SHP77 (cell line): ENCODE data around the gene LRRC56.
A peak's percentile ranks its signal among the peaks of the same experiment; 100 is the strongest.

Source experiments
- DNase-seq, 2 experiments: peaks; one replicate each; lab custom pipeline; 2025; lab: John Stamatoyannopoulos, UW

LRRC56 gene

GRCh38 chr11:540583-541432 is 3.5 kb downstream of the LRRC56 start:
- DNase-seq = no peak

- no peak for DNase-seq
Observed at GRCh38 chr11:541433-541885, 4.1 kb downstream of the LRRC56 start.

- DNase-seq = no peak
Observed at GRCh38 chr11:544817-545166, 7.5 kb downstream of the LRRC56 start.

DNA sequence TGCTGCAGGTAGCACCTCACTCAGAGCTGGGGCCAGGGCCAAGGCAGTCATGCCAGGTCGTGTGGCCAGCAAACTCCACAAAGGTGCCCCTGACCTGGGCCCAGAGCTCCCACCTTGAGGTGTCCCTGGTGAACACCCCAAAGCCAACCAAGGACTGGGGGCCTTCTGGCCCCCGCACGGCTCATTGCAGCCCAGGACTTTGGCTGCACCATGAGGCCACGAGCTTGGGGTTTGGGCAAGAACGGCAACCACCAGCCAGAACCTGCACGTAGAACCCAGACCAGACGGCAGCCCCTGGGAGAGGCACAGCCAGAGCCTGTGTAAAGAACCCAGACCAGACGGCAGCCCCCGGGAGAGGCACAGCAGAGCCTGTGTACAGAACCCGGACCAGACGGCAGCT is 7.8 kb downstream of the LRRC56 start:
- DNase-seq = no peak

DNA sequence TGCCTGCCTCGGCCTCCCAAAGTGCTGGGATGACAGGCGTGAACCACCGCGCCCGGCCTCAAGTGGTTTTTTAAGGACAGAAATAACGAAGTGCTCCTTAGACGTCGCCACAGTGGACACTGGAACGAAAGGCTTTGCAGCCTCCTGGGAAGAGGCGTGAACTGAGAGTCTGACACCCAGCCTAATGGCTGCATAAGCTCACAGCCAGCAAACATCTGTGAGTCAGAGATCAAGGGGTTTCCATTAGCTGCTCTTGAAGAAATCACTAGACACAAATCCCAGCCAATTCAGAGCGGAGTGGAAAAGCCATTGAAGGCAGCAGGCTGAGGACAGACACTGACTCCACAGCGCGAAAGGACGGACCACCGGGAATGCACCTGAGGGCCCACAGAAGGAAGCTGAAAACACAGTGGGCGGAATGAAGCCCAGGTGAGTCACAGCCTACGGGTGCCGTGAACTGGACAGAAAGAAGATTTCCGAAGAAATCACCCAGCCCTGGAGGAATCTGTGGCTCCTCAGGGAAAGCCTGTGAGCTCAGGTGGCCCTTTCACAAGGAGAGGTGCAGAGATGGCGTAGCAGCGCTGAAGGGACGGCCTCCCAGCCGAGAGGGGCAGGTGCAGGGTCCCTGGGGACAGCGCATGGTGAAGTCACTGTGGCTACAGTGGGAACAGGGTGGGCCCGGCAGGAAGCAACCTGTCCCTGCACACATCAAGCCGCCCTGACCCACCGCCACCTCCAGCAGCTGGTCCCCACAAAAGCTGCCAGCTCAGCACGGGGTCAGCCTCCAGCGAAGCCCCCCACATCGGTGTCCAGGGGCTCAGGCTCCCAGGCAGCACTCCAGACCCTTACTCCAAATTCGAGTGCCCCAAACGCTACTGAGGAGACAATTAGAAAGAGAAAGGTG is 11.6 kb downstream of the LRRC56 start:
- DNase-seq = no peak

GRCh38 chr11:550021-550745 is 12.9 kb downstream of the LRRC56 start:
- DNase-seq = no peak

DNA sequence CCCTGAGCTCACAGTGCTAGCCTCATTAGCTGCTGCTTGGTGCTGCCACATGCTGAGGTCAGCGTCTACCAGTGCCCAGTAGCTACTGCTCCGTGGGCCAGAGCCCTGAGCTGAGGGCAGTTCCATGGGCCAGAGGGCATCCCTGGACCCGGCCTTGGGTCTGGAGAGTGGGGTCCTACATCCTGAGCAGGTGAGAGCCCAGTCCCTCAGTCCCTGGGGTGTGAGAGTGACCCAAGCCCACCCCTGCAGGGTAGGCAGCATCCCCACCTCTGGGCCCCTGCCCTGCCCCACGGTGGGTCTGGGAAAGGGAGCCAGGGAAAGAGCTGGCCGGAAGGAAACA is 13.4 kb downstream of the LRRC56 start:
- DNase-seq = no peak

- DNase-seq = no peak
Observed at GRCh38 chr11:551131-551530, 13.8 kb downstream of the LRRC56 start.

DNA sequence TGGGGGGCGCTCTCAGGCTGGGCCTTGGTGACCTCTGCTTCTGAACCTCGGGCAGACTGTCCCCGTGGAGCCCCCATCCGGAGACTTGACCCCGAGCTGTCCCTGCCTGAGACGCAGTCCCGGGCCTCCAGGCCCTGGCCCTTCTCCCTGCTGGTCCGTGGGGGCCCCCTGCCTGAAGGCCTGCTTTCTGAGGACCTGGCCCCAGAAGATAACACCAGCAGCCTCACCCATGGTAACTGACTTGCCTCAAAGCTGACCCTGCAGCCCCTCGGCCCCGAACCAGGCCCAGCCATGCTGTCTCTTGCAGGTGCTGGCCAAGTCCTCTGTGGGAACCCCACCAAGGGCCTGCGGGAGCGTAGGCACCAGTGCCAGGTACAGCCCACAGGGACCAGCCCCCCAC is 14.3 kb downstream of the LRRC56 start:
- no peak for DNase-seq

GRCh38 chr11:553083-553987 is 16.0 kb downstream of the LRRC56 start:
- DNase-seq = no peak

DNA sequence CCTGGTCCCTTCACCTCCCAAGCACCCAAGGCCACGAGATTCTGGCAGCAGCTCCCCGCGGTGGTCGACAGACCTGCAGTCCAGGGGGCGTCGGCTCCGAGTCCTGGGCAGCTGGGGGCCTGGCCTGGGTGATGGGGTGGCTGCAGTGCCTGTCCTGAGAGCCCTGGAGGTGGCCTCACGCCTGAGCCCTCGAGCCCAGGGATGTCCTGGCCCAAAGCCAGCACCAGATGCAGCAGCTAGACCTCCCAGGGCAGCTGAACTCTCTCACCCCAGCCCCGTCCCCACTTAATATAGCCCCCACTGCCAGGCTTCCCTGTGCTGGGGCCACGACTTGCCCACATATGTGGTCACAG is 16.6 kb downstream of the LRRC56 start:
- DNase-seq = no peak

GRCh38 chr11:554428-555226 is 17.3 kb downstream of the LRRC56 start:
- DNase-seq = peak in 1 of 2 experiments; percentile 57

DNA sequence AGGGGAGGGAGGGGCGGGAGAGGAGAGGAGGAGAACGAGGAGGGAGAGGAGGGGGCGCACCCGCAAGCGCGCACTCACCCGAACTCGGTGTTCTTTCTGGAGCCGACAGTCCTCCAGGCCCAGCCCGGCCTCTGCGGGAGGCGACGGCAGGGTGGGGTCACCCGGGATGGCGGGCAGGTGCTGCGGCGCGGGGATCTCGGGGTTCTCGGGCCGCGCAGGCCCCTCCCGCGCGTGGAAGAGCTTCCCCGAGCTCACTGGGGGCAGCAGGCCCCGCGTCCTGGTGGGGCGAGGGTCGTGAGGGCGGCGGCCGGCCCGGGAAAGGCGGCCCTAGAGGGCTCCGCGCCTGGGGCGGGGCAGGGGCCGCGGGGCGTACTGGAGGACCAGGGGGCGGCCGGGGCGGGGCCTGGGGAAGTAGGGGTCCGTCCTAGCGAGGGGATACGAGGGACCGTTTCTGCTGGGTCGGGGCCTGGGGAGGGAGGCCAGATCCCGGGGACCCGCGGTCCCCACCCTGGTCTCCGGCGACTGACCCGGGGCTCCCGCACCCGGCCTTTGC is 18.0 kb downstream of the LRRC56 start:
- no peak for DNase-seq

DNA sequence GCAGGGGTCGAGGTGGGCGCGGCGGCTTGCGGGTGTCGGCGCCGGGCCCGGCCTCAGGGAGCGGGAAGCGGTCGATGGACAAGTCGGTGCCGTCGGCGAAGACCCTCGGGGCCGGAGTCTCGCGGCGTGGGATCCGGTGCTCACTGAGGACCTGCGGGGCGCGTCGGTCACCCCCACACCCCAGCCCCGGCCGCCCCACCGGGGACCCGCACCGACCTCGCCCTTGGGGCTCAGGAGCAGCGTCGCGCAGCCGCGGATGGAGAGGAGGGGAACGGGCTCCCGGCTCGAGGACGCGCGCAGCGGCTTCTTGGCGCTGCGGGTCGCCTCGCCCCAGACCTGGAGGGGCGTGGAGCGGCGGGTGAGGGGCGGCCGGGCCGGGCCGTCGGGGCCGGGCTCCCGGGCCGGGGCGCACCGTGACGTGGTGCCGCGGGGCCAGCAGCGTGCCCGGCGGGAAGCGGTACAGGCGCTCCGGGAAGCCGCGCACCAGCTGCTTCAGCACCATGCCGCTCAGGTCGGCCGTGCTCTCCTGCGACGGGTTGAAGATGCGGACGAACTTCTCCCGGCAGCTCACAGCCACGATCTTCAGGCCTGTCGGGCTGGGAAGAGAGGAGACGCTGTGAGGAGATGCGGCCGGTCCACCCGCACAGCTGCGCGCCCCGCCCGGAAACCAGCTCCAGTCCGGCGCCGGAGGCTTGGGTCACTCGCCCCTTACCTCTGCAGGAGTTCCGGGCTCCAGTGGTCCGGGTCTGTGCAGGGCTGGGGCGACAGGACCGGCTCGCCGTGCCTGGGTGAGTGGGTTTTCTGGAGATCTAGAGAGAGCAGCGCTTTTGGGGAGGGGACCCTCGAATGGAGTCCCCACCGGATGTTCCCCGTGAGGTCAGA is 18.7 kb downstream of the LRRC56 start:
- no peak for DNase-seq

- no peak for DNase-seq
Observed at GRCh38 chr11:556662-557256, 19.4 kb downstream of the LRRC56 start.

DNA sequence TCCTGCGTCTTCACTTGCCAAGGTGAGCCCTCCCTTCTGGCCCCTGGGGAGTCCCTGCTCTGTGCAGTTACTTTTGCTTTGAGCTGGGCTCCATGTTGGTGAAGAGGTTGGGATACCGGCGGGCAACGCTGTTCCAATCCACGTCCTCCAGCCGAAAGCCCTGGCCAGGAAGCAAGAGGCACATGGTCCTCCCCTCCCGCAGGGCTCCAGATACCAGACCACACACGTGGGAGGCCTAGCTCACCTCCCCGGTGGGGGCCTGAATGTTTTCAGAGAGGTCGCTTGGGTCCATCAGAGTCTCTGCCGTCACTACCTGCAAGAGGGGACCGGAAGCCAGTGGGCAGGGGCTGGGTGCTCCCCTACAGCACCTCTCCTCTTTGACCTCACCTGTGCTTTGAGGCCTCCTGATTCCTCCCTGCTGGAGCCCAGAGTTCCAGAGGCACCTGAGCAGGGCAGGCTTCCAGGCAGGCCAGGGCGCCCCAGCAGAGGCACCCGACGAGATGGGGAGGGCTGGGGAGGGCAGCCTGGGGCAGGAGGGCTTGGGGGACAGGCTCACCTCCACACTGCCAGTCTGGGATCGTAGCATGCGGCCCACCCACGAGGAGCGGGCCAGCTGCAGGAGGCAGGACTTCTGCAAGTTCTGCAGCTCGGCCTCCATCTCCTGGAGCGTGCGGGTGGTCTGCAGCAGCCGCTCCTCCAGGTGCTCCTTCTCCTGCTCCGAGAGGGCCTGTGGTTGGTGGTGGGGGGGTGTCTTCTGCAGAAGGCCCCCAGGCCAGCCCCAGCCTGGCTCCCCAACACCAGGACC is 20.2 kb downstream of the LRRC56 start:
- no peak for DNase-seq

- no peak for DNase-seq
Observed at GRCh38 chr11:558503-558902, 21.2 kb downstream of the LRRC56 start.

- DNase-seq = no peak
Observed at GRCh38 chr11:559020-559620, 21.8 kb downstream of the LRRC56 start.
